Ramos (cell line): ENCODE data around the gene POTEM.
"Not testable (repeated sequence)": the region's sequence is repeated elsewhere in the genome, so short reads cannot be mapped to it uniquely, and the experiment has no call there.

Experiments used
- in situ Hi-C: fragments of 300-500 bp; cut with MboI; formaldehyde crosslinking; loops from one replicate; pipeline ENCODE4 v1.14.3; 2022; ENCODE audit warnings: low sequenced_read_pairs; ENCODE audit not compliant: unreplicated experiment

POTEM gene

GRCh38 chr14:18967134-18967533 lies at the start of gene POTEM:
TSS of gene POTEM (plus strand) at chr14:18967434. CDS start at chr14:18967486, 52 bp downstream.
- in situ Hi-C loops: not testable (repeated sequence)

- in situ Hi-C loops: not testable (repeated sequence)
These were observed 48.9 kb upstream of the POTEM start for GRCh38 chr14:18918345-18918744.

GRCh38 chr14:18920052-18920451 lies 47.2 kb upstream of the POTEM start:
- in situ Hi-C loops: not testable (repeated sequence)

GRCh38 chr14:18921055-18921701 lies 46.1 kb upstream of the POTEM start:
- in situ Hi-C loops: not testable (repeated sequence)

- in situ Hi-C loops: not testable (repeated sequence)
These were observed 30.4 kb upstream of the POTEM start for GRCh38 chr14:18936848-18937247.

- in situ Hi-C loops: not testable (repeated sequence)
These were observed 28.5 kb upstream of the POTEM start for GRCh38 chr14:18938733-18939132.

- in situ Hi-C loops: not testable (repeated sequence)
These were observed 17.3 kb upstream of the POTEM start for GRCh38 chr14:18949939-18950338.

- in situ Hi-C loops: not testable (repeated sequence)
These were observed 14.1 kb upstream of the POTEM start for GRCh38 chr14:18953085-18953484.

- in situ Hi-C loops: not testable (repeated sequence)
These were observed 11.4 kb upstream of the POTEM start for GRCh38 chr14:18955816-18956215.

GRCh38 chr14:18961576-18961975 lies 5.7 kb upstream of the POTEM start:
- in situ Hi-C loops: not testable (repeated sequence)

GRCh38 chr14:18962143-18962542 lies 5.1 kb upstream of the POTEM start:
- in situ Hi-C loops: not testable (repeated sequence)

GRCh38 chr14:18963276-18963675 lies 4.0 kb upstream of the POTEM start:
- in situ Hi-C loops: not testable (repeated sequence)

GRCh38 chr14:18964878-18965277 lies 2.4 kb upstream of the POTEM start:
- in situ Hi-C loops: not testable (repeated sequence)

- in situ Hi-C loops: not testable (repeated sequence)
These were observed 35.3 kb downstream of the POTEM start for GRCh38 chr14:19002566-19002965.

GRCh38 chr14:19006490-19006889 lies 39.3 kb downstream of the POTEM start:
- in situ Hi-C loops: not testable (repeated sequence)

- in situ Hi-C loops: not testable (repeated sequence)
These were observed 40.4 kb downstream of the POTEM start for GRCh38 chr14:19007678-19008077.

GRCh38 chr14:19011029-19011428 lies 43.8 kb downstream of the POTEM start:
- in situ Hi-C loops: not testable (repeated sequence)

- in situ Hi-C loops: not testable (repeated sequence)
These were observed 44.5 kb downstream of the POTEM start for GRCh38 chr14:19011703-19012102.

- in situ Hi-C loops: not testable (repeated sequence)
These were observed 48.0 kb downstream of the POTEM start for GRCh38 chr14:19015185-19015584.

- in situ Hi-C loops: not testable (repeated sequence)
These were observed 57.9 kb downstream of the POTEM start for GRCh38 chr14:19025080-19025589.

- in situ Hi-C loops: not testable (repeated sequence)
These were observed 59.6 kb downstream of the POTEM start for GRCh38 chr14:19026649-19027351.
